ENCODE results near the gene CTSW. TPM values are rescaled to one million over a fixed set of nuclear protein-coding genes. Genes with fewer than 3 reads are reported as not detected.

Gene CTSW
- total RNA-seq, 1 donor from 2014 or later: not detected

- no peak for DNase-seq (ENCODE audit: low spot score)
- no peak for TF ChIP-seq CTCF (IDR thresholded peaks at IDR 0.05; ENCODE audit: unreplicated experiment)
- H3K27me3 Mint-ChIP-seq (ENCODE audit: unreplicated experiment): peaks cover 2% of the 10 kb centered on the region
- H3K9me3 Mint-ChIP-seq (ENCODE audit: unreplicated experiment): no peaks in the 10 kb centered on the region
- no peaks in the 10 kb centered on the region for H3K36me3 Mint-ChIP-seq (ENCODE audit: low read depth, unreplicated experiment)
- H3K4me1 Mint-ChIP-seq (ENCODE audit: unreplicated experiment): peaks cover 4% of the 10 kb centered on the region
- no peak overlapping the region for H3K27ac Mint-ChIP-seq (ENCODE audit: unreplicated experiment)
- H3K4me3 Mint-ChIP-seq (ENCODE audit: unreplicated experiment): no peak overlapping the region
These were observed 52.3 kb downstream of the CTSW start for GRCh38 chr11:65931773-65932557.

- Mint-ChIP-seq H3K4me3 (ENCODE audit: unreplicated experiment) (no peak overlapping the region), H3K4me1 (ENCODE audit: unreplicated experiment) (peaks cover 4% of the 10 kb centered on the region), H3K9me3 (ENCODE audit: unreplicated experiment) (no peaks in the 10 kb centered on the region), H3K27ac (ENCODE audit: unreplicated experiment) (no peak overlapping the region), H3K36me3 (ENCODE audit: low read depth, unreplicated experiment) (no peaks in the 10 kb centered on the region), H3K27me3 (ENCODE audit: unreplicated experiment) (peaks cover 2% of the 10 kb centered on the region)
- TF ChIP-seq CTCF (IDR thresholded peaks at IDR 0.05; ENCODE audit: unreplicated experiment): peak; percentile 33
- no peak for DNase-seq (ENCODE audit: low spot score)
These were observed 52.9 kb downstream of the CTSW start for GRCh38 chr11:65932558-65932919.

Other genes starting within 250 kb of the CTSW start
- gene SIPA1, start 241.7 kb upstream of the CTSW start, total RNA-seq (ENCODE audit: unreplicated experiment): 267 TPM
- 62.6 TPM for gene RELA, start 216.9 kb upstream of the CTSW start, total RNA-seq (ENCODE audit: unreplicated experiment)
- 28.2 TPM for gene KAT5, start 167.6 kb upstream of the CTSW start, total RNA-seq (ENCODE audit: unreplicated experiment)
- gene RNASEH2C, start 159.0 kb upstream of the CTSW start, total RNA-seq (ENCODE audit: unreplicated experiment): 38.6 TPM
- gene AP5B1, start 98.9 kb upstream of the CTSW start, total RNA-seq (ENCODE audit: unreplicated experiment): 3.4 TPM
- not detected for gene OVOL1, start 92.8 kb upstream of the CTSW start, total RNA-seq (ENCODE audit: unreplicated experiment)
- gene SNX32, start 45.9 kb upstream of the CTSW start, total RNA-seq (ENCODE audit: unreplicated experiment): 1.2 TPM
- gene CFL1, start 21.7 kb upstream of the CTSW start, total RNA-seq (ENCODE audit: unreplicated experiment): 1,740 TPM
- gene MUS81, start 19.4 kb upstream of the CTSW start, total RNA-seq (ENCODE audit: unreplicated experiment): 73.8 TPM
- 248 TPM for gene EFEMP2, start 7.0 kb upstream of the CTSW start, total RNA-seq (ENCODE audit: unreplicated experiment)
- 75.6 TPM for gene FIBP, start 8.6 kb downstream of the CTSW start, total RNA-seq (ENCODE audit: unreplicated experiment)
- gene CCDC85B, start 10.8 kb downstream of the CTSW start, total RNA-seq (ENCODE audit: unreplicated experiment): 90.7 TPM
- gene FOSL1, start 20.6 kb downstream of the CTSW start, total RNA-seq (ENCODE audit: unreplicated experiment): 1.3 TPM
- gene C11orf68, start 39.2 kb downstream of the CTSW start, total RNA-seq (ENCODE audit: unreplicated experiment): 31.1 TPM
- gene DRAP1, start 39.6 kb downstream of the CTSW start, total RNA-seq (ENCODE audit: unreplicated experiment): 79.6 TPM
- not detected for gene TSGA10IP, start 65.6 kb downstream of the CTSW start, total RNA-seq (ENCODE audit: unreplicated experiment)
- gene SART1, start 81.9 kb downstream of the CTSW start, total RNA-seq (ENCODE audit: unreplicated experiment): 46.5 TPM
- 34.9 TPM for gene EIF1AD, start 122.3 kb downstream of the CTSW start, total RNA-seq (ENCODE audit: unreplicated experiment)
- gene BANF1, start 122.7 kb downstream of the CTSW start, total RNA-seq (ENCODE audit: unreplicated experiment): 163 TPM
- not detected for gene CST6, start 132.2 kb downstream of the CTSW start, total RNA-seq (ENCODE audit: unreplicated experiment)
- not detected for gene CATSPER1, start 146.6 kb downstream of the CTSW start, total RNA-seq (ENCODE audit: unreplicated experiment)
- 0.87 TPM for gene GAL3ST3, start 169.3 kb downstream of the CTSW start, total RNA-seq (ENCODE audit: unreplicated experiment)
- gene SF3B2, start 172.5 kb downstream of the CTSW start, total RNA-seq (ENCODE audit: unreplicated experiment): 174 TPM
- gene PACS1, start 190.4 kb downstream of the CTSW start, total RNA-seq (ENCODE audit: unreplicated experiment): 114 TPM